HG02610 (cell line): ENCODE measurements around the gene ZCCHC7.
A peak's percentile ranks its signal among the peaks of the same experiment; 100 is the strongest.
"Not testable (repeated sequence)": the region's sequence is repeated elsewhere in the genome, so short reads cannot be mapped to it uniquely, and the experiment has no call there.

ENCODE experiments used
- ATAC-seq: cut with Tn5 transposase; IDR thresholded peaks from one replicate; pipeline ENCODE4 v1.9.1; 2021; ENCODE audit warnings: mild to moderate bottlenecking, moderate library complexity; ENCODE audit not compliant: unreplicated experiment

Gene ZCCHC7

DNA sequence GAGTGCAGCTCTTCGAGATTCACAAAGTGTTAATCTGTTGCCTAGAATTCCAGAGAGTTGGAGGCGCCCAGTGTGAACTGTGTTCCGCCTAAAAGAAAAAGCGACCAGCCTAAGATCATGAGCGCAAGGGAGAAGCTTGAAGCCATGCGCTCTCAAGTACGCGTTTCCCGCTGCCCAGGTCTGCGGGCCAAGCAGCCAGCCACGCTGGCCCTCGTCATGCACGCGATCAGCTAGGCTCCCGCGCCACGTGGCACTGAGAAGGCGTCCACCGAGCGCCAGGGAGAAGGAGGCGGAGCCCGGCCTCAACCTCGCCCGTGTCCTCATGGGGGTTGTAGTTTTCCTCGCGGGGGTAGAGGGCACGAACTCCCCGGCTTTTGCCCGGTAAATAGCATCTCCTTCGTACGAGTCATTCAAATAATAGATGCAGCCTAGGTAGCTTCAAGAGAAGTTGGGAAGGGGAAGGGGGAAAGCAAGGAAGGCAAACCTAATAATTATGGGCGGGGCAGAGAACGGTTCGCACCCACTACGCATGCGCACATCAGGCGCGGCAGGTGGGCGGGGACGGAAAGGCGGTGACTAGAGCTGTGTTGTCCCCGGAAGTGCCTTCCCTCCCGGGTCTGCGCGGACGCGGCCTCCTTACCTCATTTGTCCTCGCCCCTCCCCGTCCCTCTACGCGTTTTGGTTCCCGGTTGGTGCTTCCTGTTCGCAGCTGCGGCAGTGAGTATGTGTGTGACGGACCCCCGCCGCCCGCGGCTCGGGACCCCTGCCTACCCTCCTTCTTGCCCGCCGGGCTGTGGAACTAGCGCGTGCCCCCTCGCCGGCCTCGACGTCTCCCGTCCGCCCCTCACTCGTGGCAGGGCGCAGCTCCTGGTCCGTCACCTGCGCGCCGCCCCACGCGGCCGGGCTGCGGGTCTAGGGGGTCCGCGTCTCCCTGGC is at the start of gene ZCCHC7:
ZCCHC7 (plus strand) TSS at position 668 of the 936 bp plus-strand sequence.
- ATAC-seq = peak; percentile 95

DNA sequence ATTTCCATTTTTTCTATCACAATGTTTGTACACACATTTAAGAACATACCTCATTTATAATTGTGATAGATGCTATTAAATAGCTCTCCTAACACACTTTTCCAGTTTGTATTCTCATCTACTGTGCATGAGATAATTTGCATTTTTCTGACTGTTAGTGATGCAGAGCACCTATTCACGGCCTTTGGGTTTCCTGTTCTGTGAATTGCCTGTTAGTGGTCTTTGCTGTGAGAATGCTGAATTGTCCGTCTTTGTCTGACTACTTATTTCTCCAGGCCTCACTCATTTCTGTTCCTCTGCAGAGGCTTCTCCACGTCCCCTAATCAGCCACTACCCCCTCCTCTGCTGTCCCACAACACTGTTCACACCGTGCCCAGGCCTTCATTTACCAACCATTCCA is 45.6 kb upstream of the ZCCHC7 start:
- ATAC-seq = not testable (repeated sequence)

DNA sequence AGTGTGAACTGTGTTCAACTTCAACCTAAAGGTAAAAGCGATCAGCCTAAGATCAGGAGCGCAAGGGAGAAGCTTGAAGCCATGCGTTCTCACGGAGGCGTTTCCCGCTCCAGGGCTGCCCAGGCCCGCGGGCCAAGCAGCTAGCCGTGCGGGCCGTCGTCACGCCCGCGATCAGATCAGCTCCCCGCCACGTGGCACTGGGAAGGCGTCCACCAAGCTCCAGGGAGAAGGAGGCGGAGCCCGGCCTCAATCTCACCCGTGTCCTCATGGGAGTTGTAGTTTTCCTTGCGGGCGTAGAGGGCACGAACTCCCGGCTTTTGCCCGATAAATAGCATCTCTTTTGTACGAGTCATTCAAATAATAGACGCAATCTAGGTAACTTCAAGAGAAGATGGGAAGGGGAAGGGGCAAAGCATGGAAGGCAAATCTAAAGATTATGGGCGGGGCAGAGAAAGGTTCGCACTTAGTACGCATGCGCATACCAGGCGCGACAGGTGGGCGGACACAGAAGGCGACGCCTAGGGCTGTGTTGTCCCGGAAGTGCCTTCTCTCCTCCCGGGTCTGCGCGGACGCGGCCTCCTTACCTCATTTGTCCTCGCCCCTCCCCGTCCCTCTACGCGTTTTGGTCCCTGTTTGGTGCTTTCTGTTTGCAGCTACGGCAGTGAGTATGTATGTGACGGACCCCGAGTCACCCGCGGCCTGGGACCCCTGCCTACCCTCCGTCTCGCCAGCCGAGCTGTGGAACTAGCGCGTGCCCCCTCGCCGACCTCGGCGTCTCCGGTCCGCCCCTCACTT is 40.8 kb upstream of the ZCCHC7 start:
- peak; percentile 92 for ATAC-seq

DNA sequence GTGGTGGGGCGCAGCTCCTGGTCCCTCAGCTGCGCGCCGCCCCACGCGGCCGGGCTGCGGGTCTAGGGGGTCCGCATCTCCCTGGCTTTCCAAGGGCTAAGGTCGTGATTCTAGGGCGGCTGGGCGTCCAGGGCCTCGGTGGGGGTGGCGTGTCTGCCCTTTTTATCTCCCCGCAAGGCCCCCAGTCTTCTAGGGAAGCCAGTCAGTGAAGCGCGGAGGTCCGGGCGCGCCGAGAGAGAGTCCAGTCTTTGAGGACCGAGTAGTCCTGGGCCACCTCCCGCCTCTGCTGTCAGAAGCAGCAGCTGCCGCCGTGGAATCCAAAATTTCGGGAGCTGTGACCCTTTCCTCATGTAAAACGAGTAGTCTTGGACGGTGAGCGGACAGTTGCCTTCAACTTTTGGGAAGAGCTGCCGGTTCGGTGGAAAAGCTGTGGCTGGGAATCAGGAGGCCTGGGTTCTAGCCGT is 40.2 kb upstream of the ZCCHC7 start:
- ATAC-seq = peak; percentile 14

DNA sequence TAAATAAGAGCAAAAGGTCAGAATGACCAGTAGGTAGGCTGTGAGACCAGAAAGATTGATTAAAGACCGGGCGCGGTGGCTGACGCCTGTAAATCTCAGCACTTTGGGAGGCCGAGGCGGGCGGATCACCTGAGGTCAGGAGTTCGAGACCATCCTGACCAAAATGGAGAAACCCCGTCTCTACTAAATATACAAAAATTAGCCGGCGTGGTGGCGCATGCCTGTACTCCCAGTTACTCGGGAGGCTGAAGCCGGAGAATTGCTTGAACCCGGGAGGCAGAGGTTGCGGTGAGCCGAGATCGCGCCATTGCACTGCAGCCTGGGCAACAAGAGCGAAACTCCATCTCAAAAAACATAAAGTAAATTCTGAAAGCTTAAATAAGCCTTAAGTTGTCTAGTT is 38.9 kb upstream of the ZCCHC7 start:
- ATAC-seq = not testable (repeated sequence)

DNA sequence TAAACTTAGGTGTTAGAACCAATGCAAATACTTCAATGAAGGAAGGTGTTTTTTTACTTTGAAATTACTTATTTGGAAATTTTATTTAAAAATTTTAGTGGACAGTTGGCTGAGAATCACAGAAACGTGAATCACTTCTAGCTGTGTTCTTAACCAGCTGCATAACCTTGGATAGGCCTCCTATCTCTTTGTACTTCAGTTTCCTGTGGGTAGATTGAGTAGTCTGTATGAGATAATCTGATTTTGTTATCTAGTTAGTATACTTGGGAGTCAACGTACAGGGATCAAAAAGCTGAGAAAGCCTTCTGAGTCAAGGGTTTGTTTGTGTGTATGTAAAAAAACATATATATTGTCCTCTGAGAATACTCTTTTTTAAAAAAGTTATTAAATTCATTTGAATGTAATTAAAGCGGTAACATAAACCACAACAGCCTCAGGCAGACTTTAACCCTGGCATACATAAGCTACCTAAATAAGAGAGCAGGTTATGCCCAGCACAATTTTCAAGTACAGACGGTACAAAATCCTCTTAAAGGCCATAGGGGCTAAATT is 38.1 kb upstream of the ZCCHC7 start:
- ATAC-seq = no peak

DNA sequence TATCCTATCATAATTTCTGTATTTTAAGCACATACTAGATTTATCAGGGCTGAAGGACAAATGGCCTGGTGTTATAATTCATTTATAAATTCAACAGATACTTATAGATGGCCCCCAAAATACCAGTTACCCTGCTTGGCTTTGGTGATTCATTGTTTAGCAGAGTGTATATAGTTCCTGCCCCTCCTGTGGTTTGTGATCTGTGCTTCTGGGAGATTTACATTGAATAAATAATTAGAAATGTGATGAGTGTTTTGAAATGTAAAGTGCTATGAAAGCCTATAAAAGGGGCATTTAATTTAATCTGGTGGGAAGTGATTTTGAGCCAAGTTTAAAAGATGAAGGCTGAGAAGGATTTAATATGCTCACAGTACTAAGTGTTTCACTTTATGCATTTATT is 36.7 kb upstream of the ZCCHC7 start:
- ATAC-seq = no peak

DNA sequence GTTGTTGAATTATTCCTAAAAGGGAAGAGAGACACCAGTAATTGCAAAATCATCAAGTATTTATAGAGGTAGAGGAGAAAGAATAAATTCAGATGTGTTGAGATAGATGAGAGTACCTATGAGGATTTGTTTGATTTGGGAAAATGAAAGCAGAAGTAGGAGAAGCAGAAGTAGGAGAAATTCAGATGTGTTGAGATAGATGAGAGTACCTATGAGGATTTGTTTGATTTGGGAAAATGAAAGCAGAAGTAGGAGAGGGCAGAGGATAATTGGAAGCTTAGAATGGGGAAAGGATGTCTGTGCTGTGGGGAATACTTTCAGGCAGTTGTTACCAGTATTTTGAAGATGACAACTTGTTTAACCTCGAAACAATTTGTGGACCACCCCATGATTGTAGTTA is 35.1 kb upstream of the ZCCHC7 start:
- ATAC-seq = no peak

DNA sequence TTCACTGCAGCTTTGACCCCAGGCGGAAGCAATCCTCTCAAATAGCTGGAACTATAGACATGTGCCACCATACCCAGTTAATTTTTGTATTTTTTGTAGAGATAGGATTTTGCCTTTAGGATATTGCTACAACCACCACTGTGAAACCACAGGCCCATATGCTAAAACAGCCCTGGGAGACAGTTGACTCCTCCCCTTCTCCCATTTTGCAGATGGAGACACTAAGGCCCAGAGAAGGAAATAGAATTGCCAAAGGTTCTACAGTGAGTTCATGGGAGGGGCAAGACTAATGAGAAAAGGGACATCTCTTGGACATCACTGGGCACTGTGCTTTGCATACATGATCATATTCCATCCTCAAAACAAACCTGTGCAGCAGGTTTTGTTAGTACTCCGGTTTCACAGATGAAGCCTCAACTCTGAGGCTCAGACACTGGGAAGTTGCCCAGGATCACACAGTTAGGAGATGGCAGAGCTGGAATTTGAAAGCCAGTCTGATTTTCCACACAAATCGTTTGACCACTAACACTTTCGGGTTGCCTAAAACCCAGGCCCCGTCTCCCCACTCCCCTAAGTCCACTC is 27.6 kb upstream of the ZCCHC7 start:
- ATAC-seq = not testable (repeated sequence)

DNA sequence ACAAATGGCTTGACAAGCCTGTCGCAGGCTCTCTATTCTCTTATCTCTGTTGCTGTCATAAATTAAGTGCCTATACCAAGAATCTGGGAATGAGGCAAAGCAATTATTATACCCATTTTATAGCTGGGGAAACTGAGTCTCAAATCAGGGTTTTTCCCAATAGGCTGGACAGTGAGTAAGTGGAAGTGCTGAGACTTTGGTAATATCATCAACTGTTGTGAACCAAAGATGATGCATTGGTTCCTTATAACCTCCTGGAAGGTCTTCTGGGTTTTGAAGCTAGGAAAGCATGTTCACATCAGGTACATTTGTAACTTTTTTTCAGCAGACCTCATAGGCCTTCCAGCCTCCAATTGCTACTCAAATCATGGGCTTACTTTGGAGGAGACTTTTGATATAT is 25.6 kb upstream of the ZCCHC7 start:
- no peak for ATAC-seq

DNA sequence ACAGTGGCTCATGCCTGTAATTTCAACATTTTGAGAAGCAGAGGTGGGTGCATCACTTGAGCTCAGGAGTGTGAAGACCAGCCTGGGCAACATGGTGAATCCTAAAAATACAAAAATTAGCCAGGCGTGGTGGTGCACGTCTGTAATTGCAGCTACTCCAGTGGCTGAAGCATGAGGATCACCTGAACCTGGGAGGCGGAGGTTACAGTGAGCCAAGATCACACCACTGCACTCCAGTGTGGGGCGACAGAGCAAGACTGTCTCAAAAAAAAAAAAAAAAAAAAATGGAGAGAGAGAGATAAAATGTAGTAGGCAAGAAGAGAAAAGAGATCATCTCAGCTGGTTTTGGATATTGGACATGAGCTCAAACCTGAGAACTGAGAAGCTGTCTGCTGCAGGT is 23.7 kb upstream of the ZCCHC7 start:
- no peak for ATAC-seq

DNA sequence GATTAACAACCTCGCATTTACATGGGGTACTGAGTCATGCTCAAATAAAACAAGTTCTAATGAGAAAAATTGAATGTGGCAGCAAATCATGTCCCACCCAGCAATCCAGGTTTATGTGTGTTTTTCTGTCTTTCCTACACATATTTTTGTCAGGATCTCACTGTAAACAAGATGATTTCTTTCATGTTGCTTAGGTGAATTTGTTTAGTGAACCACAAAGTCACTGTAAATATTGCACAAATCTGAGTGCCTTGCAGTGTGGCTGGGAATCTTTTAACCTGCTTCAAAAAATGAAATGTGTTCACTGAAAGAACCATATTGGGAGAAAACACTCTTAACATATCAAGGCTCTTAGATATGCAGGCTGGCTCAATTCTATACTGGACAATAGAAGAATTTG is 23.1 kb upstream of the ZCCHC7 start:
- no peak for ATAC-seq

DNA sequence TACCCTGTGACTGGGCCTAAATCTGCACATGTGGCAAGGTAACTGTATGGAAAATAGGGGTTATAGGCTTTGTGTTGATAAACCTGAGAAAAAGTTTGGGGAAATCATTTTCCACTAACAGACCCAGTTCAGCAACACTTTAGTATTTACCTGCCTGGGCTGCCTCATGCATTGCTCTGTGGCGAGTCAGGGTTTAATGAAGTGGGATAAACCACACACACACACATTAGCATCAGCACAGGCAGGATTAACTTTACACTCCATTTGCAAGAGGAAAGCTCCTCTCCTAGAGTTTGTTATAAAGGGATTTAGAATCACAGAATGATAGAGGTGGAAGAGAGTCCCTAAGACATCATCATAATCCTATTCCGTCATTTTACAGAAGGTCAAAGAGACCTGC is 20.0 kb upstream of the ZCCHC7 start:
- no peak for ATAC-seq

DNA sequence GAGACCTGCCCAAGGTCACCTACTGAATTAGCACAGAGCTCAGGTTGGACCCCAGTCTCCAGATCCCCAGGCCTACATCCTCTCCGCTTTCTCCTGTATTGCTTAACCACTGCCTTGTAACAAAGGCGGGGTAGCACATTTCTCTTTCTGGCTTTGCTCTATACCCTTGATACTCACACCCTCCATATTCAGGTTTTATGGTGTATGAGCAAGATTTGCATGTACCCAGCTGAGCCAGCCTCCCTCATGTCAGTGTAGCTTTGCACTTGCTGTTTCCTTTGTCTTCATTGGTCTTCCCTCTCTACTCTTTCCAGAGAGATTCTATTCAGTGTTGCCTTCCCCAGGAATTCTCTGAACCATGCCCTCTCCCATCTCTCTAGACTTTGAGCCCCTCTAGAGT is 19.6 kb upstream of the ZCCHC7 start:
- peak; percentile 73 for ATAC-seq

DNA sequence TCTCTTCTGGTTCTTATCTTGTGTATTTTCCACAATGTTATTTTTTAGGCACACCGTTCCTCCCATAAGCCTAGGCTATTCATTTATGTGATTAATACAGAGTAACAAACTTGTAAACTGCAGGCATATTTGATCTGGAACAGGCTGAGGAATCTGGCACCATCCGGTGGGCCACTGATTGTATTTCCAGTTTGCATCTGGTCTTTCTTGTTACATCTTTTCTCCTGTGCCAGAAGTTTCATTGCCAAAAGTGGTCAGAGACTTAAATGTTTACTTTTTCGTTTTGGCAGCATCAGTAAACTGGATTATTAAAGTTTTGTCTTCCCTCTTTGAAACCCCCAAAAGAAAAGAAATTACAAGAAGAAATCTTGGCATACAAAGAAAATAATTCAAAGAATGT is 17.9 kb upstream of the ZCCHC7 start:
- ATAC-seq = no peak

DNA sequence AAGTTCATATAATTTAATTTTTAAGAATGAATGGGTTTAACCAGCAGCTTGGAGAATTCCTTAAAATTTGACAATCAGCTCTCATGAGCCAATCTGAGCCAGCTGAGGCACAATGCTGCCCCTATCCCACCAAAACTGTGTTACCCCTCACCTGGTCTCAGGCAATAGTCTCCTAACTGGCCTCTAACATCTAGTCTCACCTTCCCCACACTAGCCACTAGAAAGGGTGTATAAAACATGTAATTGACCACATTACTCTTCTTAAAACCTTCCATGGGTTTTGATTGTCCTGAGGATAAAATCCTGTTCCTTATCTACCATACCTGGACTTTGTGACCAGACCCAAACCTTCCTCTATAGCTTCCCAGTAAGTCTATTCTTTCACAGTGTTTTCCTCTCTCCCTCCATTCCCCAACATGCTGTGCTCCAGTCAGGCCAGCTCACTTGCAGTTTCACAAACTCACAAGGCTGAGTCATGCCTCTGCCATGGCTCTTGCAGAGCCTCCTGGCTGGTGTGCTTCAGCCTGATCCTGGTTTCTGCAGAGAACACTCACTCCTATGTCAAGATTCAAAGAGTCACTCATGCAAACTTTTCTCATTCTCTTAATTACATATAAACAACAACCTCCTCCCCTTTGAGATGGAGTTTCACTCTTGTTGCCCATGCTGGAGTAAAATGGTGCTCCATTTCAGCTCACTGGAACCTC is 16.0 kb upstream of the ZCCHC7 start:
- peak; percentile 76 for ATAC-seq

DNA sequence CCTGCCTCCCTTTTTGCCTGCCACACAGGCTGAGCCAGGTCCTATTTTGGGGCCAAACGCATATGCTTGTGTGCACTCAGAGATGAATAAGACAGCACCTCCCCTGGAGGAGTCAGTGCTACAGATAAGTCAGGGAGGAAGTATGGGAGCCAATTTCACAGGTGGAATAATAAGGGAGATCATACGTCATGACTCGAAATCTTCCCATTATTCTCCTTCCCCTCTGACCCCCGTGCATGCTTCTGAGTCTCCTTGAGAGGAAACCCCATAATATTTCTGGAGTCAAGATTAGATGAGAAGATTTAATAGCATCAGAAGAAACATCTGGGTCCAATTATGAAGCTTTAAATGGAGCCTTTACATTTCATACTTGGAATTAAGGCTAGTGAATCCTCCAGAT is 15.1 kb upstream of the ZCCHC7 start:
- no peak for ATAC-seq

DNA sequence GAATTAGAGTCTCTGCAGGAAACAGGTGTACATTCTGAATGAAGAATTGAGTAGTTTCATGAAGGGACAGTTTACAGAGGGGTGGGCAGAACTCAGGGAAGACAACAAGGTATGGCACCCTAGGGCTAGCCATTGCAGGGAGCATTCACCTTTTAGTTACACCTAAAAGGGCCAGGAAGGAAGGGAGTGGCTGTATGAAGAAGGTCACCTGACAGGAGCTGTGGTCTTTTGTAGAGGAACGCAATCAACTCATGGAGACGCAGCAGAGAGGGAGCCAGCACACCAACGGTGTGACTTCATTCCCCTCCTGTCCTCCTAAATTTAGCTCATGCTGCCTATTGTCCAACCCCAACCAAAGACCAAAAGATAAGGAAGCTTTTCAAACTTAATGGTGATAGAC is 12.7 kb upstream of the ZCCHC7 start:
- ATAC-seq = no peak

DNA sequence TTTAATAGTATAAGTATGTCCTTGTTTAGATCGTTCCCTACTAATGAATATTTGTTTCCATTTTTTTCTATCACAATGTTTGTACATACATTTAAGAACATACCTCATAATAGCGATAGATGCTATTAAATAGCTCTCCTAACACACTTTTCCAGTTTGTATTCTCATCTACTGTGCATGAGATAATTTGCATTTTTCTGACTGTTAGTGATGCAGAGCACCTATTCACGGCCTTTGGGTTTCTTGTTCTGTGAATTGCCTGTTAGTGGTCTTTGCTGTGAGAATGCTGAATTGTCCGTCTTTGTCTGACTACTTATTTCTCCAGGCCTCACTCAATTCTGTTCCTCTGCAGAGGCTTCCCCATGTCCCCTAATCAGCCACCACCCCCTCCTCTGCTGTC is 5.9 kb upstream of the ZCCHC7 start:
- ATAC-seq = not testable (repeated sequence)

DNA sequence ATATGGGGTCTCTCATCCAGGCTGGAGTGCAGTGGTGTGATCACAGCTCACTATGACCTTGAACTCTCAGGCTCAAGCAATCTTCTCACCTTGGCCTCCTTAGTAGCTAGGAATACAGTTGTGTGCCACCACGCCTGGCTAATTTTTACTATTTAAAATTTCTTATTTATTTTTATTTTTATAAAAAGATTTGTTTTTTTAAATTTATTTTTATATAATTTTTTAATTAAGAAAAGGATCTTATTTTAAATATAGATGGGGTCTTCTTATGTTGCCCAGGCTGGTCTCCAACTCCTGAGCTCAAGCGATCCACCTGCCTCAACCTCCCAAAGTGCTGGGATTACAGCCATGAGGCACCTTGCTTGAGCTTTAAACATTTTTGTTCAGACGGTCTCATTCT is 2.4 kb upstream of the ZCCHC7 start:
- ATAC-seq = no peak

DNA sequence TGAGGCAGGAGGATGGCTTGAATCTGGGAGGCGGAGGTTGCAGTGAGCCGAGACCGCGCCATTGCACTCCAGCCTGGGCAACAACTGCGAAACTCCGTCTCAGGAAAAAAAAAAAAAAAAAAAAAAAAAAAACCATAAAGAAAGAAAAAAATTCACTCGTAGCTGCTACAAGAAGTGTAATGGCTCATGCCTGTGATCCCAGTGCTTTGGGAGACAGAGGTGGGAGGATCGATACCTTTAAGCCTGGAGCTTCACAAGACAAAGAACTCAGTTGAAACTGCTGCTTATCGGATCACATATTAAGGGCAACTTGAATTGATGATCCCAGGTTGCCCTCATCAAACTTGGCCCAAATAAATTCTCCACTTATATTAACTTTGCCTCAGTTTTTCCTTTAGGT is 1.0 kb upstream of the ZCCHC7 start:
- ATAC-seq = no peak
